Activated B cell treated with CpG ODN at 0.5 μM for 24 hours (primary cell): Measurements from ENCODE around the gene HIVEP1. TPM values are rescaled to one million over a fixed set of nuclear protein-coding genes. Genes with fewer than 3 reads are reported as not detected.

Experiments
- ATAC-seq: fragments of 200-7000 bp; cut with Tn5 transposase; one replicate; pipeline ENCODE4 v1.10.0; 2021; ENCODE audit warnings: low read depth, mild to moderate bottlenecking, moderate library complexity
- CTCF ChIA-PET: fragments of 350-600 bp; sonication (Branson Sonifier 250); formaldehyde crosslinking; loops from one replicate; lab custom pipeline; 2021; ENCODE audit warnings: antibody characterized with exemption; lab: Charles Lee
- POLR2A ChIA-PET: fragments of 350-600 bp; sonication (Branson Sonifier 250); formaldehyde crosslinking; loops from one replicate; lab custom pipeline; 2021; ENCODE audit warnings: antibody characterized with exemption; lab: Charles Lee
- DNase-seq: peaks from one replicate; pipeline ENCODE4 v3.0.0; 2022
- H3K27ac Mint-ChIP-seq: one replicate; pipeline ENCODE4 v1.8.0; 2020; ENCODE audit warnings: mixed read lengths
- H3K27me3 Mint-ChIP-seq: one replicate; pipeline ENCODE4 v1.8.0; 2021; ENCODE audit warnings: mixed read lengths
- H3K36me3 Mint-ChIP-seq: one replicate; pipeline ENCODE4 v1.8.0; 2021; ENCODE audit warnings: low read depth, mixed read lengths
- H3K4me1 Mint-ChIP-seq: one replicate; pipeline ENCODE4 v1.8.0; 2021; ENCODE audit warnings: mixed read lengths
- H3K4me3 Mint-ChIP-seq: one replicate; pipeline ENCODE4 v1.8.0; 2020; ENCODE audit warnings: mild to moderate bottlenecking, mixed read lengths
- H3K9me3 Mint-ChIP-seq: one replicate; pipeline ENCODE4 v1.8.0; 2020; ENCODE audit warnings: mixed read lengths
- intact Hi-C: fragments of 100-400 bp; cut with micrococcal nuclease; formaldehyde crosslinking; loops from one replicate; pipeline ENCODE4 v1.15.1; 2024
- total RNA-seq: library from RNA; stranded (reverse); gene quantifications from 2 replicates; pipeline ENCODE4 v1.2.3, GENCODE V29; 2022
- TF ChIP-seq, protein P1 (sequence below): fragments of 200-600 bp; IDR thresholded peaks from one replicate; pipeline ENCODE4 v1.8.0; 2022; ENCODE audit warnings: antibody characterized with exemption, mild to moderate bottlenecking

The HIVEP1 gene
- total RNA-seq, 1 donor from 2014 or later = 91.0 TPM

DNA sequence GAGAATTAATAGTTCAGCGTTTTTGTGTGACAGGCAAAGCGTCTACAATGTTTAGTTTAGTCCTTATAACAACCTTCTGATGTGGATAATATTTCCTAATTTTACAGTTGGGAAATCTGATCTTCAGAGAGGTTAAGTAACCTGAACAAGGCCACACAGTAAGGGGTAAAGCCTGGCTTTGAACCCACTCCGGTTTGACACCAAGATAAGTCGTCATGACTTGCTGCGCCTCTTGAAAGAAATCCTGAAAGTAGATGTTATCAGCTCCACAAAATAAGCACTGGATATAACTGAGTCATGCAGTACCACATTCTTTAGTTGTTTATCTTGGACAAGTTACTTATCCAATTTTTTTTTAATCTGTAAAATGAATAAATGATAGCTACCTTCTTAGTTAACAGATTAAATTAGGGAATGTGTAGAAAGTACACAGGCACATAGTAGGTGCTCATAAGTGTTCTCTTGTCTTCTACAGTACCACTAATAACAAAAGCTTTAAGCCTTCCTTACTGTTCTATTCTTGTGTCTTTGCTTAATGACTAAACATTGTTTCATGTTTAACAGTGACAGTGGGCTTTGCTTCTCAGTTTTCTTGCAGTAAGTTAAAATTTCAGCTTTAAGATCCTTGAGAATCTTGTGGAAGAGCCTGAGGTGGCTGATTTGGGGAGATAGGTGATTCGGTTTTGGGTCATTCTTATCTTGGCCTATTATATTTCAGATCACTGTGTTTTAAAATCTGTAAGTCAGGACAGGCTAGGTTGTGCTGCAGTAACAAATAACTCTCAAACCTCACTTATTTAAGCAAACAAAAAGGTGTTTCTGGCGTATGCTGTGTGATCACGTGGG, 2.1 kb downstream of the HIVEP1 start:
- Mint-ChIP-seq H3K27me3 (no peaks in the 10 kb centered on the region), H3K36me3 (peaks cover 60% of the 10 kb centered on the region), H3K27ac (no peak overlapping the region), H3K4me1 (peaks cover 44% of the 10 kb centered on the region), H3K9me3 (peaks cover 4% of the 10 kb centered on the region), H3K4me3 (peak overlapping the region; percentile 99)
- DNase-seq = no peak
- intact Hi-C loops = loop anchor here (5.0 kb wide), 2 partner anchors 552 to 632 kb away; no protein-coding TSS in a partner anchor
- no peak for ATAC-seq
- TF ChIP-seq, protein P1, sequence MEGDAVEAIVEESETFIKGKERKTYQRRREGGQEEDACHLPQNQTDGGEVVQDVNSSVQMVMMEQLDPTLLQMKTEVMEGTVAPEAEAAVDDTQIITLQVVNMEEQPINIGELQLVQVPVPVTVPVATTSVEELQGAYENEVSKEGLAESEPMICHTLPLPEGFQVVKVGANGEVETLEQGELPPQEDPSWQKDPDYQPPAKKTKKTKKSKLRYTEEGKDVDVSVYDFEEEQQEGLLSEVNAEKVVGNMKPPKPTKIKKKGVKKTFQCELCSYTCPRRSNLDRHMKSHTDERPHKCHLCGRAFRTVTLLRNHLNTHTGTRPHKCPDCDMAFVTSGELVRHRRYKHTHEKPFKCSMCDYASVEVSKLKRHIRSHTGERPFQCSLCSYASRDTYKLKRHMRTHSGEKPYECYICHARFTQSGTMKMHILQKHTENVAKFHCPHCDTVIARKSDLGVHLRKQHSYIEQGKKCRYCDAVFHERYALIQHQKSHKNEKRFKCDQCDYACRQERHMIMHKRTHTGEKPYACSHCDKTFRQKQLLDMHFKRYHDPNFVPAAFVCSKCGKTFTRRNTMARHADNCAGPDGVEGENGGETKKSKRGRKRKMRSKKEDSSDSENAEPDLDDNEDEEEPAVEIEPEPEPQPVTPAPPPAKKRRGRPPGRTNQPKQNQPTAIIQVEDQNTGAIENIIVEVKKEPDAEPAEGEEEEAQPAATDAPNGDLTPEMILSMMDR = no peak
- ChIA-PET CTCF (interaction anchor here (0.8 to 2.7 kb wide), 5 partner anchors 35 to 302 kb away, joined by 3 to 9 read pairs (median 3); no protein-coding TSS in a partner anchor), POLR2A (interaction anchor here (1.0 to 6.3 kb wide), 10 partner anchors 14 to 189 kb away, joined by 3 to 84 read pairs (median 16); no protein-coding TSS in a partner anchor)

DNA sequence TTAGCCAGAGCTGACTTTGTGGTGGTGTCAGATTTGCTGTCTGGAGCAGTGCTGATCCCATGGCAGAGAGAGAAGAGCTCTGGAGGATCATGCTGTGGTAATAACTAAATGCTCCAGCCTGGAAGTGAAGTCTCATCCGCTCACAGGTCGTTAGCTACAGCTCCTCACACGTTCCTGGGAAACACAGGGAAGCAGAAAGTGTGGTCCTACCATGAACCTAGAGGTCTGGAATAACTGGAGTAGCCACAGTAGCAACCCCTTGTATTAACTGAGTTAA, 2.7 kb downstream of the HIVEP1 start:
- peaks cover 65% of the 10 kb centered on the region for H3K36me3 Mint-ChIP-seq
- no peak overlapping the region for H3K4me3 Mint-ChIP-seq
- no peak for DNase-seq
- CTCF ChIA-PET = interaction anchor here (2.7 kb wide), 1 partner anchor 34 kb away, joined by 9 read pairs; no protein-coding TSS in a partner anchor
- H3K27me3 Mint-ChIP-seq = no peaks in the 10 kb centered on the region
- H3K9me3 Mint-ChIP-seq = peaks cover 4% of the 10 kb centered on the region
- H3K4me1 Mint-ChIP-seq = peaks cover 42% of the 10 kb centered on the region
- TF ChIP-seq, protein P1 = no peak
- POLR2A ChIA-PET = interaction anchor here (3.2 to 5.6 kb wide), 3 partner anchors 37 to 105 kb away, joined by 19 to 39 read pairs (median 24); no protein-coding TSS in a partner anchor
- no peak overlapping the region for H3K27ac Mint-ChIP-seq
- intact Hi-C loops = loop anchor here (5.0 kb wide), 2 partner anchors 553 to 633 kb away; no protein-coding TSS in a partner anchor
- ATAC-seq = no peak

DNA sequence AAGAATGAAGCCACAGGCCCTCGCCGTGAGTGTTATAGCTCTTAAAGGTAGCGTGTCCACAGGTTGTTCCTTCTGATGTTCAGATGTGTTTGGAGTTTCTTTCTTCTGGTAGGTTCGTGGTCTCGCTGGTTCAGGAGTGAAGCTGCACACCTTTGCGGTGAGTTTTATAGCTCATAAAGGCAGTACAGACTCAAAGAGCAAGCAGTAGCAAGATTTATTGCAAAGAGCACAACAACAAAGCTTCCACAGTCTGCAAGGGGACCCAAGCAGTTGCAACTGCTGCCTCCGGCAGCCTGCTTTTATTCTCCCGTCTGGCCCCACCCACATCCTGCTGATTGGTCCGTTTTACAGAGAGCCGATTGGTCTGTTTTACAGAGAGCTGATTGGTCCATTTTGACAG, 5.2 kb downstream of the HIVEP1 start:
- Mint-ChIP-seq H3K27ac (no peak overlapping the region), H3K27me3 (no peaks in the 10 kb centered on the region), H3K4me1 (peaks cover 39% of the 10 kb centered on the region), H3K36me3 (peaks cover 80% of the 10 kb centered on the region), H3K9me3 (peaks cover 4% of the 10 kb centered on the region), H3K4me3 (no peak overlapping the region)
- TF ChIP-seq, protein P1 = no peak
- no peak for ATAC-seq
- intact Hi-C loops = no loop called here
- ChIA-PET POLR2A (interaction anchor here (1.0 kb wide), 1 partner anchor 47 kb away, joined by 3 read pairs; no protein-coding TSS in a partner anchor), CTCF (no interaction called here)
- DNase-seq = no peak

DNA sequence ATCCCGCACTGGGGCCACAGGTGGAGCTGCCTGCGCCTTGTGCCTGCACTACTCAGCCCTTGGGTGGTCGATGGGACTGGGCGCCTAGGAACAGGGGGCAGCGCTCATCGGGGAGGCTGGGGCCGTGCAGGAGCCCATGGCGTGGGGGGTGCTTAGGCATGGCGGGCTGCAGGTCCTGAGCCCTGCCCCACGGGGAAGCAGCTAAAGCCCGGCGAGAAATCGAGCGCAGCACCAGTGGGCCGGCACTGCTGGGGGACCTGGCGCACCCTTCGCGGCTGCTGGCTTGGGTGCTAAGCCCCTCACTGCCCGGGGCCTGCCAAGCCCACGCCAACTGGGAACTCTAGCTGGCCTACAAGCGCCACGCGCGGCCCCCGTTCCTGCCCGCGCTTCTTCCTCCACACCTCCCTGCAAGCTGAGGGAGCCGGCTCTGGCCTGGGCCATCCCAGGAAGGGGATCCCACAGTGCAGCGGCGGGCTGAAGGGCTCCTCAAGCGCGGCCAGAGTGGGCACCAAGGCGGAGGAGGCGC, 5.8 kb downstream of the HIVEP1 start:
- no peak overlapping the region for H3K4me3 Mint-ChIP-seq
- no peaks in the 10 kb centered on the region for H3K27me3 Mint-ChIP-seq
- H3K27ac Mint-ChIP-seq = no peak overlapping the region
- CTCF ChIA-PET = no interaction called here
- POLR2A ChIA-PET = no interaction called here
- peaks cover 84% of the 10 kb centered on the region for H3K36me3 Mint-ChIP-seq
- intact Hi-C loops = no loop called here
- H3K9me3 Mint-ChIP-seq = peaks cover 4% of the 10 kb centered on the region
- peaks cover 39% of the 10 kb centered on the region for H3K4me1 Mint-ChIP-seq
- TF ChIP-seq, protein P1 = no peak
- DNase-seq (no peak), ATAC-seq (no peak)
